ENCODE results near the gene DEDD.

DEDD gene

DNA sequence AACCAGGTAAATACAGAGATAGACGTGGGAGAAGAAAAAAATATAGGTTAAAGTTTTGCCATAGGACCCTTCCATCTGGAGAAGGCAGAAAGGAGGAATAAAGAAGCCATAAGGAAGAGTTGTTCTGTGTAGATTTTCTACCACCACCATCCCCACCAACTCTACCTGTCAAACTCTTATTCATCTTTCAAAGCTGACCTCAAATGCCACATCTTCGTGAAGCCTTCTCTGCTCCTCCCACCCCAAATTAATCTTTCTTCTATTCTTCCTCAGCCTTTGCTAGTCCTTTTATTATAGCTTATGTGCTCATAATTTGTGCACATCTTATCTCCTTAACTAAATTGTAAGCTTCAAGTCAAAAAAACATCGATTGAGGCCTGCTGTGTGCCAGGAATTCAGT is 41.9 kb downstream of the DEDD start:
- DNase-seq, result no peak

DNA sequence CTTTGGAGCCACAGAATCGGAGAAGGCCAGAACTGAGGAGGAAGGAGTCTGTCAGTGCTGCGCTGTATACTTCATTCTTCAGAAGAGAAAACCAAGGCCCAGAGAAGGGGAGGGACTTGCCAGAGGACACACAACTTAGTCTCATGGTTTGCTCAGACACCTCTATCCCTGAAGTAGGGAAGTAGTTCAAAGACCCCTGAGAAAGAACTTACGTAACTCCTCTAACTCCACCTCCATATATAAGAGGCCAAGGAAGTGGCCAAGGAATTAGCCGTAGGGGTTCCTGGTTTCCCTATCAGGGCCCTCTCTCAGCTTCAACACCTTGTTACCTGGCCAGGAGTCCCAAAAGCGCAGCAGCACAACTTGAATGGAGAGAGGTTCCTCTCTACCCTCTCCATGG is 42.5 kb downstream of the DEDD start:
- no peak for DNase-seq

DNA sequence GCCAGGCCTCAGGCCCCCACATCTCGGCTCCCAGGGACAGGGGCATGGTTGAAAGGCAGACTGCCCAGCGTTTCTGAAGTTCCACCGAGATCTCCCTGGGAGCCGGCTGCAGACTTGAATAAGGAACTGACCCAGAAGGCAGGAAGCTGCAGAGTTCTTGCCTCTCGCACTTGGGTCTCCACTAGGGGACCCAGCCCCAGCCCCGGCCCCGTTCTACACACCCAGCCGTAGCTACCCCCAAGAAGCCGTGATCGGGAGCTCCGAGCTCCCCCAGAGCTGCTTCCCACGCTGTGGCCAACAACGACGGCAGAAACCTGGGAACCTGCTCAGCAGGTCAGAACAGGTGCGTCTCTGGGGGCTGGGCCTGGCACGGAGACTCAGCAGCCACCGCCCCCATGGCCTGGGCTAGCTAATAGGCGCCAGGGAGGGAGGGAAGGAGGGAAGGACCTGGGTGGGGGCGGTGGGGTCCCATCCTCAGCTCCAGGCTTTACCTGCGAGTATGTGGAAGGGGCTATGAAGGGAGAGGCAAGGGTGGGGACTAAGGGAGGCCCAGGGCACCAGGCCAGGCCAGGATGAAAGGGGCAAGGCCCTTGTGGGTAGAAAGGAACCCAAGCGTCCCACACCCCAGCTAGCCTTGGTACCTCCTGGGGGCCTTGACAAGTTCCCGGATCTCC is 43.1 kb downstream of the DEDD start, which contains the start of gene NECTIN4:
TSS of gene NECTIN4 (minus strand) at position 308 of the 674 bp plus-strand sequence. CDS start at position 46, 262 bp downstream.
- DNase-seq, result no peak

DNA sequence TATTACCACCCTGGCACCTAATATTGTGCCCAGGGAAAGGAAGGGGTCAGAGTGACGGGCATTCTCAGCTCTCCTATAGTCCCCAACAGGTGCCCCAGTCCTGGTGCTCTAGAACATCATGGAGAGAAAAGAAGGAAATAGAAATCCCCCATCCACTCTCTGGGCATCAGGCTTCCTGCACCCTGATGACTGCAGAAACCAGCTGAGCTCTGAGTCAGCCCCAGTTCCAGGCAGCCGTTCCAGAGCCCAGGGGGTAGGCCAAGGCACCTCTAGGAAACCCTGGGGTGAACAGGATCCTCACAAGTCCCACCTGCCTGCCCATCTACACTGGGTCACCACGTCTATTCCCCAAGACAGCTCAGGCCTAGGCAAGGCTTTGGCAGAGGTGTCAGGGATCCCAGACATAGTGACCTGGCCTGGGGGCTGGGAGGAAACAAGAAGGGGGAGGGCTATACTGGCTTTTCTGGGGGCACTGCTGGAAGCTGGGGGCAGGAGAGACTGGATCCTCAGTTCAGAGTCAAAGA is 43.8 kb downstream of the DEDD start:
- no peak for DNase-seq

DNA sequence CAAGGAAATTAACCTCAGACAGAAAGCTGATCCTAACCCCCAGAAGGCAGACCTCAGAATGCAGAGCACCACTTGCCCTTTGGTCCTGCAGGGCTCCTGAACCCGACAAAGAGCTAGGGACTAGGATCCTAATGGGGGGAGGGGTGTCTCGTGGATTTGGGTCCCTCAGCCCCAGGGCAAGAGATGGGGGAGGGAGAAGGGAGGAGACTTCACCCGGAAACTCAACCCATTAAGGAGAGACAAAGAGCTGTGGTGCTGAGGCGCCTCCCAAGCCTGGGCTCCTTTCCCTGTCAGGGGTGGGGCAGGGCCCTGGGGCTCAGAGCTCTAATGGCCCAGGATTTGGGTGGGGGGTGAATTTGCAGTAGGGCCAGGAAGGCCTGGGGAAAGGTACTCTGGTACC is 46.0 kb downstream of the DEDD start:
- no peak for DNase-seq

DNA sequence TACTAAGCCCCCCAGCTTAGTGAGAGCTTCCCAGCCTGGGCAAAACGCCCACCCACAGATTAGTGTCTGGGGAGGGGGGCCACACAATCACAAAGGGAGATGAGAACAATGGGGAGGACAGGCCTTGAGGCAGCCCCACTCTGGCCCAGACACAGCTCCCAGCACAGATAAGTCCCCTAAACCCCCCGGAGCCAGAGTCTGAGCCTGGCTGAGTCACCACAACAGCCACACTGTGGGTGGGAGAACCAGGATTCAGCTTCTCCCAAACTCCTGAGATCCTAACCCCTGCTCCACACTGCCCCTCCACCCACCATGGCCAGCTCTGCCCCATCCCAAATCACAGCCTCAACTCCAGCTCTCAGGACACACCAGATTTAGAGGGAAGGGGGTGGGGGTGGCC is 47.3 kb downstream of the DEDD start:
- DNase-seq, result no peak

DNA sequence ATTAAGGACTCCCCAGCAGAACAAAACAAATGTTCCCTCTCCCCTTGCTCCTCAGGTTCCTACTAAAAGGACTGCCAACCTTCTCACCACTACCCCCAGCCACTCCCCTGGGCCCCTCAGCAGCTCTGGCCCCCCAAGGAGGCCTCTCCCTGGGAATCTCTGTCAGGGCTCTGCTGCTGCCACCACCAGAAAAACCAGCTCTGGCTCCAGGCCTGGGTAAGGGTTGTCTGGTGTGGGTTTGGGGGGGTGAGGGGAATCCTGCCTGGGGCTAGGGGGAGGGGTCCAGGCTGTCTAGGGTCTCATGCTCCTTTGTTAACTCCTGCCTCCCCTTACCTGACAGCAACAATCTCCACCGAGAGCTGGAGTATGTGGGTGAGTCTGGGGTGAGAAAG is 47.9 kb downstream of the DEDD start:
- no peak for DNase-seq

DNA sequence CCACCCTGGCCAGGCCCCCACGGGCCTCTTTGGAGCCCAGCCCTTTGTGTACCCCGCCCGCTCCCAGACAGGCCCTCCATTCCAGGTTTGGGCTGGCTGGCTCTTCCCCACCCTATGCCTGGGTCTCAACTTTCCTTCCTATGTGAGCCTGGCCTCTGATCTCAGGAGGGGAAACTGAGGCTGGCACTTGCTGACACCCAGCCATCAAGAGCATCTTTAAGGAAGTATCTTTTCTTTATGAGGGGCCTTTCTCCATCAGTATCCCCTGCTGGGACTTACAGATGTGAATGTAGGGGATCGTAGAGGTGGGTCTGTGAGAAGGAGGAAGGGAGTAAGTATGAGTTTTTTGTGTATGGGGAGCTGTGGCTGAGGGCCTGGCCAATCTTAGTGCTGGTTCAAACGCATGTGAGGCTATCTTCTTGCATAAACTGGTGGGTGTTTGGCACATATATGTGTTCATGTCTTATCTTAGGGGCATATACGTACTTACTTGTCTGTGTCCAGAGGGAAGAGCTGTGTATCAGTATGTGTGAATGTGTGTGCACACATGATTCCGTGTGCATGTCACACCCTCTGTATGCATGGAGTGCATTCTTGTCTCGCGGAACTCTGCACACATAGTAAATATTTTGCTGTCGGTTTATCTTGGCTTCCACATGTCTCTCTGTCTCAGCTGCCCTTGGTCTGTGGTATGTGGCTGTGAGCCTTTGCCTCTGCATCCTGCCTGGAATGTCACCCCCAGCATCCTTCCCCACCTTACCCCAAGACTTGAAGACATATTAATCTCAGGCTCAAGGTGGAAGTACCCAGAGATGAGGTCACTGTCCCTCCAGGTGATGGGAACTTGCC is 48.5 kb downstream of the DEDD start:
- DNase-seq, result no peak

DNA sequence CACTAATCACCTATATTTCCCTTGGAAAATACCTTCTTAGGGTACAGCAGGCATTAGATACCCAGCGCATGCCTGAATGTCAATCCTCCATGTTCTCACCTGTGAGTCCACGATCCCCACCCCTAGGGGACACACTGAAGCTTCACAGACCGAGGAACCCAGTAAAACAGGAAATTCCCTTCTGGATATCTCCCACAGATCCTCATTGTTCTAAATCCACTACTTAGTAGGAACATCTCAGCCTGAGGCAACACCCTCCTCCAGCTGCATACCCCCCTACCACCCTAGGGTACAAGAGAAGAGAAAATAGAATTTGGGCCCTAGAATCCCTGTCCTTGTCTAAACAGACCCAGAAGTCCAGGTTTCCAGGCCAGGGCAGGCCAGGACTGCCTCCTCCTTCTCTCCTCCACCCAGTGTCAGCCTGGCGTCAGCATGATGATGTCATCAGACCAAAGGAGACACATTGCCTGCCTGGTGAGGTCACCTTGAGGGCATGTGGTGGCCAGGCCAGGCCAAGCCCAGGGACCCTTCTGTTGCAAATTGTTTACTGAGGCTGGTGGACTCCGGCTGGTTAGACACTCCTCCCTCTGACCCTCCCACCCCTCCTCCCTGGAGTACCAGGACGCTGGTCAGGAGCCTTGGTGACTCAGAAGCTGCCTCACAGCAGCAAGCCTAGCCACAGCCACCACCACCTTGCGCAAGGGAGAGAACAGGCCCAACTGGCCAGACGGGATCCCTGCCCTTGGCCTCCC is 49.3 kb downstream of the DEDD start:
- DNase-seq, result no peak

DNA sequence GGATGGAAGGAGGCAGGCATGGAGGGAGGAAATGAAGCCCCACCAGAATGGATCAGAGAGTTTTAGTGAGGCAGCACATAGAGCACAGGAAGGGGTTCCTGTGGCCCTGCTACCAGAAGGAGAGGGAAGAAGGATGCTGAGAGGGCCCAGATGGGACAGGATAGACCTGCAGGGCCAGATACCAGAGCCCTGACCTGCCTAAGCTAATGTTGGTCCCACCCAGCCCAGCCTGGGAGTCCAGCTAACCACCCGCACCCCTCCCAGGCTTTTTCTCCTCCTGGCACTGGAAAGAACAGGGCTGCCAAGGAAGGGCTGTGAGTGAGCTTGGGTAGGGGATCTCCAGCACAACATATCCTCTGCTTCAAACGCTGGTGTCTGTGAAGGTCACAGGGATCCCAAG is 50.0 kb downstream of the DEDD start:
- no peak for DNase-seq

DNA sequence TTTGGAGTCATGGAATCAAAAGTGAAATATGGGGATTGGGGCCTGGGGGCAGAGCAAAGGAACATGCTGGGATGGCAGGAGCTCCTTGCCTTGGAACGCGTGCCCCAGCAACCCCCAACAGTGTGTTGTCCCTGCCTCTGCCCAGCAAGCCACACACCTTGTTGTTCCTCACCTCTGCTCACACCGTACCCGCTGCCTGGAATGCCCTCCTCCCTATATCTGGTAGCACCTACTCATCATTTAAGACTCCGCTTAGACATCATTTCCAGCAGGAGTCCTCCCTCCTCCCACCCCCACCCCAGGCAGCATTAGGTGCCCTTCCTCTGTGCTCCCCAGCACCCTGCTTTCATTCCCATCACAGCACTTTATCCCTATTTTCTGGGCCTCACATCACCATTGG is 50.9 kb downstream of the DEDD start:
- DNase-seq, result no peak

DNA sequence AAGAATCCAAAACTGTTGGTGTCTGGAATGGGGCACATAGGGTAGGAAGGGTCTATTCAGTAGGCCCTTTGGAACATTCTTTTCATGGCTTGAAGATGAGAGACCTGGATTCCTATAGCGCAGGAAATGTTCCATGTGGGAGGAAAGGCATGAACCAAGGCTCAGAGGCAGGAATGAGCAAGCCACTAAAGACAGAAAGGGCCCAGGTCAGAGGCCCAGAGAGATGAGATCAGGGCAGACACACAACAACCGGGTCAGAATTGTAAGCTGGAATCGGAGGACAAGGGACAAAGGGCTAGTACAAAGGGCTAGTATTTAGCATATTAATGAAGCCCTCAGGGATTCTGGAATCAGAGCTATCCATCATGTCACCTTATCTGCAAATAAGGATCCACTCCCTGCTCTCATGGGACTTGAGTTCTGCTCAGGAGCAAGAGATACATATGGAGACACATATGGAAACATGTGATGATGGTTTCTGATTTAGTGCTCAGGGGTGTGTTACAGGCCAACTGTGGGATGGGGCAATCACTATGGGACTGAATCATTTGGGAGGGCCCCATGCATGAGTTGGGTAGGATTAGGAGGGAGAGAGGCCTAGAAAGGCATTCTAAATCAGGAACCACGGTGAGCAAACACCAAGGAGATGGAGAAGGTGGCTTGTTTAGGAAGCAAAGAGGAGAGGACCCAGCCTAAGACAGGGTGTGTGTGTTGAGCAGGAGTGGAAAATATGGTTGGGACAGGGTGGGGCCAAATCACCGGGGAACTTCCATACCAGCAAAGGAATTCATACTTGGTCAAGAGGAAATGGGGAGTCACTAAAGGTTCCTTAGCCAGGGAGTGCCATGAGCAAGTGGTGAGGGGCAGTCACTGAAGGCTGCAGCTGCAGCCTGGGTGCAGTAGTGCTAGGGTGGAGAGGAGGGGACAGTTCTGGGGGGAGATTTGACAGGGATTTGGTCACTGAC is 51.7 kb downstream of the DEDD start:
- no peak for DNase-seq

DNA sequence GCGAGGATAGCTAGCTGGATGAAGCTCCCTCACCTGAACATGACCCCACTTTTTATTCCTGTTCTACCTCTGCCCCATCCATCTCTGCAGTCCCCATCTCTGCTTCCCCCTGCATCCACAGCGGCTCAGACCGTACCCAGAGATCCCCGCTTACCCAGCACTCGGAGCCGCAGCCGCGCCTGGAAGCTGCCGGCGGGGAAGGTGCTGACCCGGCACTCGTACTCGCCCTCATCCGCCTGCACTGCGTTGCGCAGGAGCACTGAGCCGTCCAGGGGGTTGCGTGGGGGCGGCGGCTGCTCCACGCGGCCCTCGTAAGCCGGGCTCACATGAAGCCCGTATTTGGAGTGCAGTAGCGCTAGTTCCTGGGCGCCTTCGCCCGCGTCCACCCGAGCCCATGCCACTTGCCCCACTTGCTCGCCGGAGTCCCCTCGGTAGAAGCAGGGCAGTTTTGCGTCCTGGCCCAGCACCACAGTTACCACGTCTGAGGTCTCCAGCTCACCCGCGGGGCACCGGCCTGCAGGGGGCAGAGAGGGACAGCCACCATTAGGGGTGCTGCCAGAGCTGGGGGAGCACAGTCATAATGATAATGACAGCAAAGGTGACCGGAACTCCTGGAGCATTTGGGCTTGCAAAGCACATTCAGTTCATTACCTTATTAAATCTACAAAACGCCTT is 52.9 kb downstream of the DEDD start:
- DNase-seq, result no peak

DNA sequence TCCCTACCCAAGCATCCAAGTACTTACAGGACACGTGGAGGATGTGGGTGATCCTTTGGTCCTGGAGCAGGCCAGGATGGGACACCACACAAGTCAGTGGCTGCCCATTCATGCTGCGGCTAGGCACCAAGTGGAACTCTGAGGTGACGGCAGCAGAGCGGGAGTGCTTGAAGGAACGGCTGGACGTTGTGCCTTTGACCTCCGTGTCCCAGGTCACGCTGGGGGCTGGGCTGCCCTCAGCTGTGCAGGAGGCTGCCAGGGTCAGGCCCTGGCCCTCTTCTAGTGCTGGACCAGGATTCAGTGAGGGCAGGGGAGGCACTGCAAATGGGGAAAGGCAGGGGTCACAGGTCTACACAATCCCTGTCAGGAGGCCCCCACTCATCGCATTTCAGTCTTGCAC is 55.0 kb downstream of the DEDD start:
- DNase-seq, result no peak

DNA sequence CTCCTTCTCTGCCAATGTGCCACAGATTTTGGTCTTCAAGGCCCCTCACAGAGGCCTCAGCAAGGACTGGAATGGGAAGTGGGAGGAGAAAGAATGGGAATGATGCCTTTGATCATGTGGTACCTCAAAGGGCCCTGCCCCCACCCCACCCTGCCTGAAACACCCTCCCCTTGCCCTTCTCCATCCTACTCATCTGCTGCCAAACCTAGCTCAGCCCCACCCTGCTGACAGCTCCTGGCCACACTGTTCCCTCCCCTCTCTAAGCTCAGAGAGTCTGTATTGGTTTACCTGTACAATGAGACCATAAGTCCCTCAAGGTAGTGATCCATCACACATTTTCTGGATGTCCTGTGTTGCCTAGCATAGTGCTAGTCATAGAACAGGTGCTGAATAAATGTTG is 56.1 kb downstream of the DEDD start:
- no peak for DNase-seq

DNA sequence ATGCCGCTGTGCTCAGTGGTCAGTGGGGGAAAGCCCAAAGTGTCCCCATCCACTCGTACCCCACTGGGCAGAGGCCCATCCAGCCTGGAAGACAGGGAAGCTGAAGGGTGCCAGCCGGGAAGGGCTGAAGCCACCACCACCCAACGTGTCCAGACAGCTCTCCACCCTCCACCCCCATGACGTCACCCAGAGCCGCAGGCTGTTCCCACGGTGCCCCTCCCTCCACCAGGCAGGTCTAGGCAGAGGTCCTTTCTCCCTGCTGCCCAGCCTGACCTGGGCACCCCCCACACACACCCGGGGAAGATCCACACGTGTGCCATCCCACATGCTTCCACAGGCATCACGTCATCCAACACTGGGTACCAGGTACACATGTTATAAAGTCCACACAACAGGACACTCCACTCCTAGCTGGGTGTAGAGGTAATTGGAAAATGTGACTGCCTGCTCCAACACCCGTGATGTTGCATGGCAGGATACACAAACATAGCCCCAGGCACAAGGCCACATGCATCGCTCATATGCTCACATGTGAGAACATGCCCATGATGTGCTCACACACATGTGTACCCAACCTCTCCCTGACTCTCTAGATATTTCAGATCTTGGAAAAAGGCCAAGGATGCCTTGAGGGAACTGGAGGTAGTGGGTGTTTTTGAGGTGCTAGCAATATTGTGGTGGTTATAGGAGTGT is 57.6 kb downstream of the DEDD start:
- DNase-seq, result no peak

DNA sequence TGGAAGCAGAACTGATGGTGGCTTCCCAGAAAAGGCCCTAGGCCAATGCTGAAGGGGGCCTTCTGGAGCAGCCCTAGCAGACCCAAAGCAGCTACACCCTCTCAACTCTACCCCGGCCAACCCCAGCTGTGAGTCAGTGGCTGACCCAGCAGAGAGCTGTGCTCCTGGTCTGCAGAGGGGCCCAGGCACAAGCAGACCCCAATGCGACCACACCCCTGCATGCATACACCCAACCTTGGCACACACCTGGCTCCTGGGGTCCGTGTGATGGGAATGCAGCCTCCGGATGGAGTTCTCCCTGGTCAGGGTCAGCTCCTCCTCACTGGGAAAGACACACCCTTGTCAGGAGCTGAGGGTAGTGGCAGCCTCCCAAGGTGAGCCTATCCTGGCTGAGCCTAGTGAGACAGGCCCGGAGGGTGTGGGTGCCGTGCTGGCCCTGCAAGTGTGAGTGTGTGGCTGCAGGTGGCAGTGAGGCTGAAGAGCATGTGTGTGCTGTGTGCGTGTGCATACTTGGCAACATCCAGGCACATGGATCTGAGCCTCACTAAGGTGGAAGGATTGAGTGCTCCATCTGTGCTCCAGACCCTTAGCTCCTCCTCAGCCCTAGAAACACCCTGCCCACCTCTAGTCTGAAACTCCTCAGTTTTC is 58.9 kb downstream of the DEDD start:
- no peak for DNase-seq

DNA sequence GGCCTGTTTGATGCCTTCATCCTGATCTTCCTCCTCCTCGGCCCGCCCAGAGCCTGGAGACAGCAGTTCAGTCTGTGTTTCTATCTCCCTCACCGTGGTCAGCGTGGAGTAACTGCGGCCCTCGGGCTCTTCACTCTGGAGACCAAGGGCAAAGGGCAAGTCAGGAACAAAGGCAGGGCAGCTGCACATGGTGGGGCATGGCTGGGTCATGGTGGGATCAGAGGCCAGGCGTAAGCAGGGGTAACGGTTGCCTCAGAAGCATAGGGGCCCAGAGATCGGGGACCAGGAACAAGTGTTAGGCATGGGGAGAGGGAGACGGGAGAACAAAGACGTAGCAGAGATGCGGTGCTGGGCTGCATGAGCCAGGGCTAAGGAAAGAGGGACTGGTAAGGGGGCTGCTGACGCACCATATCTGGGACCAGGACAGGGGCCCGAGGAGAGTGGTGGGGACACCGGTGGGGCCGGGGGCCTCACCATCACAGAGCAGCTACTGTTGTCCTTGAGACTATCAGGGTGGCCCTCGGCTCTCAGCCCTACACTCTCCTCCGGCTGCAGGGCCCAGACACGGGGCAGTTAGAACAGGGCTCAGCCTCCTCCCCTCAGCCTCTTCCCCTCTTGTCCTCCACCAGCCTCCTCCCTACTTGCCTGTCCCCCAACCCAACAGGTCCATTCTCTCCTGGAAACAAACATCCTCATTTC is 59.6 kb downstream of the DEDD start:
- DNase-seq, result no peak

DNA sequence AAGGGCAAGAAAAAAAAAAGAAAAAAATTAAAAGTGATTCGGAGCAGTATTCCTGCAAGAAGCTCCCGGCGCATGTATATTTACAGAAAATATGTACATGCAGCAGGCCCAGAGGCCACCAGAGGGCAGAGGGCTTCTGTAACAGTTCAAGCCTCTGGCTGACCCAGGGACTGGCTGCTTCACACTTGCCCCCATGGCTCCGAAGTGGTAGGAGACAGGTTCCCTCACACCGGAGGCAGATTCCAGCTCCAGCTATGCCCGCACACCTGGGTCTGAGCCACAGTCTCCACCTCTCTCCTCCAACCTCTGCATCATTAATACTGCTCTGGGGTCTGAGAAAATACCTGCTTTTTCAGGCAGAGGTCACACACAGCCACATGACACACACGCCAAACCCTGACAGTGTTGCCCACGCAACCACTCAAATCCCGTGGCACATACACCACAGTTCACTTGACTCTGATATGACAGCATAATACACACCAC is 60.5 kb downstream of the DEDD start:
- DNase-seq, result peak; percentile 46

All from activated naive CD4-positive, alpha-beta T cell treated with Interleukin-2 at 50 U/mL for 16 hours (primary cell).